HG03457 (cell line): ENCODE measurements around the gene FBXW11.

Experiments used
- ATAC-seq: cut with Tn5 transposase; IDR thresholded peaks from one replicate; pipeline ENCODE4 v1.9.1; 2021; ENCODE audit warnings: moderate number of reproducible peaks; ENCODE audit not compliant: unreplicated experiment

Gene FBXW11

DNA sequence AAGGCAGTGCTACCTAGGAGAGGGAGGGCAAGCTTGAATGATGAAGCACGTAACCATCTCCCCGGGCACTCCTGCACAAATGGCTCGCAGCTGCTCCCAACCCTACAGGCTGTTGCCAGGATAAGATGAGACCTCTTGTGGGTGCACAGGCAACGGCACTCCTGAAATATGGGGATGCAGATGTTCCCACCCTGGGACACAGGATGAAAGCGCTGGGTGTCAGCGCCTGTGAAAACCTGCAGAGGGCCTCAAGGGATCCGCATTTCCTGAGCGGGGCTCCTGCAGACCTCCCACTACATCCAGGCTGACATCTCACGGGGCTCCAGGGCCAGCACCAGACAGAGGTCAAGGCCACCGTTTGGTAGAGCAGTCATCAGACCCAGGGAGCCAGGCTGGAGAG is 160.1 kb downstream of the FBXW11 start:
- ATAC-seq = no peak

DNA sequence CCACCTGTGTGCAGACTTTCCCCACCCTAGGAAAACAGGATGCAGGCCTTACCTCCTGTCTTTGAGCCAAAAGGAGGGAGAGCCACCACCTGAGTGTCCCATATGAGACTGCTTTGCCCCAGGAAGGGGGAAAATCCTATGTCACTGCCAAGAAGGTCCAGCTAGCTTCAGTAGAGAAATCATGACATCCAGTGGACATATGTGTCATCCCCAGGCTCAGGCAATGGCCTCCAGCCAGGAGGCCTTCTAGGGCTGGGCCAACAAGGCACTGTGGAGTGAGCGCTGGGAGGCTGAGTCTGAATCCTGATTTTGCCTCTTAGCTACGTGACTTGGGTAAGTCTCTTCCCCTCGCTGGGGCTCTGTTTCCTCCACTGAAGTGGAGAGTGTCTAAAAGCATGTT is 160.6 kb downstream of the FBXW11 start:
- no peak for ATAC-seq

DNA sequence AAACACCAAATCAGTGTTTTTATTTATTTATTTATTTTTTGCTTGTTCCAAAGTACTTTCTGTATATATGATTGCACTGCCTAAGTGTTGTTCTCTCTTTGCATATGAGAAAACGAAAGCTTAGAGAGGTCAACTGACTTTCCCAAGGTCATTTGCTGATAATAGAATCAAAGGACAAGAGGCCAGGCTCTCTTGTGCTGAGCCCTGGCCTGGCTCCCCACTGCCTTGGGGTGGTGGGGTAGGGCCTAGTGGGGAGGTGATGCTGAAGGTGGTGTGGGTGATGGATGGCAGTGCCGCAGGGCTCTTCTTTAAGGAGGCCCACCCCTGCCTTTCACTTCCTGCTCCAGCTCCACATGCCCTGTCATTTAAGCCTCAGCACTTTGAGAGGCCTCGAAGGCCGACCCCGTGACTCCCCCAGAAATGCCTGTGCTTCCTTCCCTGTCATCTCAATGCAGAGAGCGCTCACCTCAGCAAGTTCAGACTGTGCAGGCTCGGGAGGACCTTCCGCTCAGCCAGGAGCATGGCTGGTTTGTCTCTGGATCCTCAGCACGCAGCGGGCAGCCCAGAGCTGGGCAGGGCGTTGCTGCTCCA is 161.3 kb downstream of the FBXW11 start:
- ATAC-seq = no peak

DNA sequence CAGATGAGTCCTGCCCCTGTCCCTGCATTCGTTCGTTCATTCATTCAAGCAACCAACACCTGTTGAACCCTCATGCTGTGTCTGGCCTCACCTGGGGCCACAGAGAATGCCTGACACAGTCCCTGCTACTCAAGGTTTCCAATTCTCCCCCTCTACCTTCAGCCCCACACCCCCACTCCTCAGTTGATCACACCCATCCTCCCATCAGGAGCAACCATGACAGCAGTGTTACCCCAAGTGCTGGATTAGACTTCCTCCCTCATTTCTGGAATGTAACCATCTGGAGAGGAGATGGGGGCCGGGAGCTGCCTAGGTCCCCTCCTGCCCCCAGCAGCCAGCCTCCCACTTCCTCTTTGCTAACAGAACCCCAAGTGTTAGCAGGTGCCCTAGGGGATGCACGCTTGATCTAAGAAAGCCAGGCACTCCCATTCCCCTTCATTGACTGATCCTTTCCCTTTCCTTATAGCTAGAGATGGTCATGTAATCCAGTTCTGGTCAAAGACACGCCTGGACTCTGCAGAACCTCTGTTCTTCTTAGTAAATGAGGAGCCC is 163.6 kb downstream of the FBXW11 start:
- no peak for ATAC-seq

DNA sequence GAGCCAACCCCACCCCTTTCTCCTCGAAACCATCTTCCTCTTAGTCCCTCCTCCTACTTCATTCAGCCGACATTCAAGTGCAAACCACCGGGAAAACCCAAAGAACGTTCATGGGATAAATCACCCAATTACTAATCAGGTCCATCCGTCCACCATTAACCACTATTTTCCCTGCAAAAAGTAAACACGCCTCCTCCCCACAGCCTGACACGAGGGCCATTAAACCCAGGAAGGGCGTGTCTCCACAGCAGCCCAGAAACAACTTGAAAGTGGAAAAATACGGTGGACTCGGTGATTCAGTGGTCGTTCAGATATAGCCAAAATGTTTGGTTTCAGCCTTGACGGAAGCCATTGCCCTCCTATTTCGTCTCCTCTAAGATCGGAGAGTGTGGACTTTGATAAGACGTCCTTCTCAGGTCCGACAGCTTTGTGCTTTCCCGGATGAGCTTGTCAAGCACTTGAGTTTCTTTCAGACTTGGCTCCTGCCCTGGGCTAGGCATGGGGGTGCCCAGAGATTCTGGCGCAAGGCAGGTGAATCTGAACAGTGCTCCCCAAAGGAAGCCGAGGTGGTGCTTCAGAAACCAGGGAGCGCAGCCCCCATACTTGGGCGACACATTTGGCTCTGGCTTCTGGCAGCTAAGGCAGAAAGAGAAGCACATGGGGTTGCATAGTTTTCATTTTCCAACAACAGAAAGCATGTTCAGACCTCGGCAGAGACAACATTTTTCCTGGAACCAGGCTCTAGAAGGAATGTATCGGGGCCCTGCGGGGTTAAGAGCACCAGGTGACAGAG is 164.3 kb downstream of the FBXW11 start:
- ATAC-seq = no peak

DNA sequence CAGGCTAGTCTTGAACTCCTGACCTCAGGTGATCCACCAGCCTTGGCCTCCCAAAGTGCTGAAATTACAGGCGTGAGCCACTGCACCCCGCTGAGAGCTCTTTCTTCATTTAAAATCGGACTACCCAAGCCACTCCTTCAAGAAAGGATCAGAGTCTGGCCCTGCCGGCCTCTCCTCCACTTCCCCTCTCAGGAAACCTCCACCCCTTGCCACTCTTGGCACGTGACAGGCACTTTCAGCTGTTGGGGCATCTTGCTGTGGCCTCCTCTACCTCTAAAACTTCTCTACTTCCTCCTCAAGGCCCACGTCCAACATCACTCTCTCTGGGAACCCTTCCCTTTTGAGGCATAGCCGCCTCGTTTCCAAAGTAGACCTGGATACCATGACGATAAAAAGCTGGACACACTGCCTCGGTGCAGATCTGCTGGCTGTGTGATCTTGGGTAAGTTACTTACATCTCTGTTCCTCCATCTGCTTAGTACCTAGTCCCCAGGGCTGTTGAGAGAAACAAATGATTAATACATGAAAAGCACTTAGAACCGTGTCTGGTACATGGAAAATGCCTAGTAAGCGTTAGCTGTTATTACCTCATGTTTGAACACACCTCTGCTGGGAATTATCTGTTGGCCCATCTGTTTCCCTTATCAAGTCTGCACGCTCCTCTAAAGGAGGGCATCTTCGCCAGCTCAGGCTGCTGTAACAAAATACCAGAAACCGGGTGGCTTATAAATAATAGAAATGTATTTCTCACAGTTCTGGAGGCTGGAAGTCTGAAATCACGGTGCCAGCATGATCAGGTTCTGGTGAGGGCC is 165.5 kb downstream of the FBXW11 start:
- no peak for ATAC-seq

DNA sequence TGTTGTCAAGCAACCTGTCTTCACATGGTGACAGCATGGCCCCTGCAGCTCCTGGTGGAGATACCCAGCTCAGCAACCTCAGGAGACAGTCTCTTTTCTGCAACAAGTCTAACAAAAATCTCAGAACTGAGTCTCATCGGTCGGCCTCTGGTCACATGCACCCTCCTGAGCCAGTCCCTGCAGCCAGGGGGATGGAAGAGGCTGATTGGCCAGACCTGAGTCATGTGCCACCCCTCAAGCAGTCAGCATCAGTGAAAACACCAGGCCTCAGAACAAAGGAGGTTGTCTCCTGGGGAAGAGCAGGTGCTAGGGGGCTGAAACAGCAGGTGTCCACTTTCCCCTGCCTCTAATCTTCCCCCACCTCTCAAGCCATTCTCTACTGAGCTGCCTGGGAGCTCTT is 166.4 kb downstream of the FBXW11 start:
- ATAC-seq = no peak

DNA sequence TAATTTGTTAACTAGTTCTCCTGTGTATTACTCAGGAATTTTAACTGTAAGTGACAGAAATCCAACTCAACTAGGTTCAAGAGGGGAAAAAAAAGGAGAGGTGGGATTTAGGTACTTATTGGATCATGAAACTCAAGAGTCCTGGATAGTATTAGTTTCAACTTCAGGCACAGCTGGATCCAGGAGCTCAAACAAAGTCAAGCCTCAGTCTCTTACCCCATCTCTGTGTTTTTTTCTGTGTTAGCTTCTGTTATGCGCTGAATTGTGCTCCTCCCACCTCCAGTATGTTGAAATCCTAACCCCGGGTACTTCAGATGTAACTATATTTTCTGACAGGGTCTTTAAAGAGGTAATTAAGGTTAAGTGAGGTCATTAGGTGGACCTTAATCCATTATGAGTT is 167.3 kb downstream of the FBXW11 start:
- ATAC-seq = no peak

DNA sequence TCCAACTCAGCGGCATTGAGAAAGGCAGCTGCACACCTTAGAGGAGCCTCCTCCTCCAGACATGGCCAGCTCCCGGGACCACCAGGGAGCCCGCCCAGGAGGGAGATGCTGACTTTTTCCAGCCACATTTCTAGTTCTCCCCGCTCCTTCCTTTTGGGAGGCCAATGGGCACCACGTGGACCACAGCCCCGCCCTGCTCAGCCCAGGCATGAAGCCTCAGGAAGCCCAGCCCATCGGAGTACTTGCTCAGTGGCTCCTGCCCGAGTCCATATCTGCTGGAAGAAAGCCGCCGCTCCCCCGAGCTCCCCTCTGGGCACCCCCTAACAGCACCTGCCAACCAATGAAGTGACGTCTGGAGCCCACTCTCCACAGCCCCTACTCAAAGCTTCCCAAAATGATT is 168.4 kb downstream of the FBXW11 start:
- no peak for ATAC-seq

DNA sequence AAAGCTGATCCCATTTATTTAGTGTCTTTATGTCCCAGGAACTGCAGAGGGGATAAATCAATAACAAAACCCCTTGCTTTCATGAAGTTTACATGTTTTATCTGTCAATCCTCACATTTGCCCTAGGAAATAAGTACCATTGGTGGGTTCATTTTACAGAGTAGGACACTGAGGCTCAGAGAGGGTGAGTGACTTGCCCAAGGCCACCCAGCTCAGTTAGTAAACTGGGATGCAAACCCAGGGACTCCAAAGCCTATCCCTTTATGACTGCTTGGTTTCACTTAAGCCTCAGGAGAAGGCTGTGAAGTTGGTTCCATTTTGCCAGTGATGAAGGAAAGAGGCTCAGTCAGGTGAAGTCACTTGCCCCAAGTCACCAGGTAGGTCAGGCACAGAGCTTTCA is 168.9 kb downstream of the FBXW11 start:
- no peak for ATAC-seq

DNA sequence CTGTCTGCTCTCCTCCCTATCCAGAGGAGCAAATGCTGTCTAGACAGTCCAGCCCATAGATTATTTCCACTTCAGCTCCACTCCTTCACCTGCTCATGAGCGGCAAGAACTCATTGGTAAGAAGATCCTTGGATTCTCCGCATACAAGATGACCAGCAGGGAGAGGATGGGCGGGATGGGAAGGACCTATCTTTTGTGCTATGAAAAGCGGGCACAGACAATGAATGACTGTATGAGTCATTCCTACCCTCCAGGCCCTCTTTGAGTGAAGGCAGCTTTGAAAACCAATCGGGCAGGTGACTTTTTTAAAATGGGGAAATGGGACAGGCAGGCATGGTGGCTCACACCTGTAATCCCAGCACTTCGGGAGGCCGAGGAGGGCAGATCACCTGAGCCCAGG is 171.4 kb downstream of the FBXW11 start:
- ATAC-seq = no peak

DNA sequence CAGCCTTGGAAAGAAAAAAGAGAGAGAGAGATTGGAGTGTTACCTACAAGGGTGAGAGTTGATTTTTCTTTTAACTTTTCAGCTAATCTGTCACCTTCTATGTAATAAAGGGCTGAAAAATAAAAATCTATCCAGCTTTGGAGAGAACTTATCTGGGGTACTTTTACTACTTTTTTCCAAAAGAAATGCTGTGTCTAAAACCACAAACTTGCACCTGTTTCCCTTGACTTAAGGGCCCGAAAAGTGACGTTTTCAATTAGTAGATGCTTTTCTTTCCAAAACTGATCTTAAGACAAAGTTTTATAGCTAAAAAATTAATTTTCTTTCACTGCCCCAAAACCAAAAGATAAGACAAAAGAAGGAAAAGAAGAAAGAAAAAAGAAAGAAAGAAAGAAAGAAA is 172.0 kb downstream of the FBXW11 start:
- no peak for ATAC-seq

DNA sequence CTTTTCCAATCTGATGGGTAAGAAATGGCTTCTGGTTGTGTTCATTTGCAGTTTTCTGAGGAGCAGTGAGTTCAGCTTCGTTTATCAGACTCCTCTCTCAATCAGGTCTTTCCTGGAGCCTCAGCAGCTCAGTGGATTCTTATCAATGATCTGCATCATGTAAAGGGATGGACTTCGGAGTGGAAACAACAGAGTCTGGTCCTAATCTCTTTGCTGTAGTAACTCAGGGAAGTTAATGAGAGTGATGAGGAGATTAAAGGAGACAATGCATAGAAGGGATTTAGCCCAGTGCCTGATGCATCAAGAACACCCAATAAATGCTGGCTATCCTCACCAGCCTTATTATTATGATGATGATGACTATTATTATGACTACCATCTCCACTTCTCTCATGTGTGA is 173.7 kb downstream of the FBXW11 start:
- ATAC-seq = no peak

DNA sequence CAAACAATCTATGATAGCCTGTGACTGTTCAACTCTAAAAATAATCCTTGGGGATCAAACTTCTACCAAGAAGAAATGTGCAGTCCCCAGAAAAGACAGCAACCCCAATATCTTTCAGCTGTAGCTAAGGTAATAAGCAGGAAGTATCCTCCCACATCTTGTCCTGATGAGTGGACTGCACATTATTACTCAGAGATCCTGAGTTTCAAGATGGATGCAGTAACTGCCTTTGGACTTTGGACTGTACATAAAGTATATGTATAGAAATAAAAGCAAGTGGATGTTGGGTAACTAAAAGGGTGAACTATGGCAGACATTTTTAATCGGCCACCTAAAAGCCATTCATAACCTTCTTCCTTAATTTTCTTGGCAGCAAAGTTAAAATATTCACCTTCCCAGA is 175.8 kb downstream of the FBXW11 start:
- no peak for ATAC-seq

DNA sequence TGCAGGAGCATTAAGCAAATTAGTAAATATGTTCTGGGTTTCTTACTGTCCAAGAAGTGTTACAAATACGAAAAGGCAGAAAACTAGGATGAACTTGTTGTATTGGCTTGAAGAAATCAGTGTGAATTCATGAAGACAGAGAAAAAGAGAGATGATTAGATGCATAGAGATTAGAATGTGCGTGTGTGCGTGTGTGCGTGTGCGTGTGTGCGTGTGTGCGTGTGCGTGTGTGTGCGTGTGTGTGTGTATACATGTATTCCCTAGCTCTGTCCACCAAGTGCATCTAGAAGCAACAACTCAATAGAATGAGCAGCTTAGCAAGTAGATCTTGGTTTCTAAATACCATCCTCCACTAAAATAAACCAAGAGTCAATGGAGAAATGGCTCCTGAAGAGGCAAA is 179.3 kb downstream of the FBXW11 start:
- ATAC-seq = no peak

DNA sequence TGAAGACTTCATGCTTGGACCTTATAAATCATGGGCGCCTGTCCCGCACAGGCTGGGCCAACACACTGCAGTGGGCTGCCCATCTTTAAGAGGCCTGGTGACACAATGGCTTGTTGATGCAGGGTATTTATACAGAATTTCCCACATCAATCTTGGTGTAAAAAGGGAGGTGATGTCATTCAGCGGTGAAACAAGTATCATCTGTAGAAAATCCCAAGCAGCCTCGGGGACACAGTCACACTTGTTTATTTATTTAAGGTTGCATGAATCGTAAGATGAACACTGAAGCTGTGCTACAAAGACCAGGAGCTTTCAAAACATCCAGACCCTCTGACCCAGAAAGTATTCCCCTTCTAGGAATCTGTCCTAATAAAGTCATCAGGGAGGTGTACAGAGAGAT is 180.3 kb downstream of the FBXW11 start:
- ATAC-seq = no peak

DNA sequence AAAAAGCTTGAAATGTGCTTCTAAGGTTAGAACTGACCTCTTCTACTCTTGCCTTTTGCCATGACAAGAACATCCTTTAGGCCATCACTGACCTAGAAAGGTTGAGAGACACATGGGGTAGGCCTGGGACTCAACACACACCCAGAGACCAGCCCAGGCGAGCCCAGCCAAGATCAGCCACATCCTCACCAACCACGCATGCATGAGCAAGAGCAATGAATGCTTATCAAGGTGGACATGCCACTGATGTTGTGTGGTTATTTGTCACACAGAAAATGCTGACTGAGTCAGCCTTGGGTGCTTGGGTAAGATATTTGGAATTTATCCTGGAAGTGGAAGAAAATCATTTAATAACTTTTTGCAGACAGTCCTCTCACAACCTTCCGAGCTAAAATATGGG is 181.4 kb downstream of the FBXW11 start:
- ATAC-seq = no peak

DNA sequence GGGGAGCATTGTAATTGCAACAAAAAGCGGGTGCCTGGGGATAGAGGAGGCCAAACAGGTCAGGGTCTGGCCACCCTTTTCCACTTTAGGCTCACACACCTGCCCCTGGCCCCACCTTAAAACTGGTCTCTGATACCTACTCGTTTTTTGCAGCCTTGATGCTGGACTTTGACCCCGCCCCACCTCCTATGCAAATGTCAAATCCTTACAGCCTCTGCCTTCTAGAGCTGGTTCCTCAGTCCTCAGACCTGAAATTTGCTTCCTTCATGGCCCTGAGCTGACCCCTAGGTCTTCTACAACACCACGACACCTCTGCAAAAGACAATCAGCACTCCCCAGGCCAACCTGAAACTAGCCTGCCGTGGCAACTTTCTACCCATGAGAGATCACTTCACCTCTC is 183.2 kb downstream of the FBXW11 start:
- ATAC-seq = no peak

DNA sequence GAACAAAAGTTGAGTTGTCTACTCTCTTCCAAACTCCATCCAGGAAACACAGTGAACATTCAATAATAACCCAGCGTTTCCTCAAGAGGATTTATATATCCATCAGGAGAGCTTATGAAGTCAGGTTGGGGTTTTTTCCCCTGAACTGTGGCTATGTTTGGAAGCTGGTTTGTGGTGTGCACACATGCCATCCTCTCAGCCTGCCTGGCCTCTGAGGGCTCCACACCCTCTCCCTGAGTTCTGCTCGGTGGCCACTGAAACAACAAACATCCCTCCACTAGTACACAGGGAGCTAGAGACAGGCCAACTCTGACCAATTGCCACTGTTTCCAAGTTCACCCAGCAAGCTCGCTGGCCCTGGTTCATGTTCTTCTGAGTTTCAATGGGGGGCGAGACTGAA is 185.2 kb downstream of the FBXW11 start:
- no peak for ATAC-seq

DNA sequence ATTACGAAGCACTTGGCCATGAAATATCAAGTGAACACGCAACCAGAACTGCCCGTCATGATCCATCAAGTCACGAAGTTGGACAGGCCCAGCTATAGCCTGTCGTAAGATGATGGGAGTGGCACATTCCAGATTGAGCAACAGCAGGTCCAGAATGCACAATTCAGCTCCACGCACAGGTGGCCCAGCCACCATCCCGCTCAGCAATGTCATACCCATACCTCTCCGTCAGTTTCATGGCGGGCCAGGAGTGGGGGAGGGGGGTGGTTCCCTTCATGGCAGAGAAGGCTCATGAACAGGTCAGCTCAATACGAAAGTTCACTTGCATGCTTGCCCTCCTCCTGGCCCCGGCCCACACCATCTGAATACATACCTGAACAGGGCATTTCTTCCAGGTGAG is 185.9 kb downstream of the FBXW11 start:
- ATAC-seq = no peak

DNA sequence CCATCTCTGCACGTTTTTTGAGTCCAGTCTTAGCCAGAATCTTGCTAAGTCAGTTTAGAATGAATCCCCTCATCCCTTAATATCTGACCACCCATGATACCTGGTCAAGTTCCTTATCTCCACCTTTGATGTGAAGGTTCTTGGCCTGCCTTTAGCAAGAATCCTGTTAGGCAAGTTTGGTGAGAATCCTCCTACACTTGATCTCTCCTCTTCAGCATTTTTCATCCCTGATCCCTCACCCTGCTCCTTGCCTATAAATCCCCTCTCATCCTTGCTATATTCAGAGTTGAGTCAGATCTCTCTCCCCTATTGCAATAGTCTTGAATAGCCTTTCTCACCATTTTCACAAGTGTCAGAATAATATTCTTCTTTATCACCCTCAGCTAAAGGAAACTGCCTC is 189.8 kb downstream of the FBXW11 start:
- no peak for ATAC-seq
